ENCODE measurements around the gene ARHGEF16.

GRCh38 chr1:3465091-3465934, 10.8 kb downstream of the ARHGEF16 start:
- TF ChIP-seq CTCF (IDR thresholded peaks at IDR 0.05) (no peak), SIN3A (IDR thresholded peaks at IDR 0.05; ENCODE audit: borderline replicate concordance, insufficient read depth, low read depth, low read length) (no peak), POLR2AphosphoS5 (IDR thresholded peaks at IDR 0.05; ENCODE audit: low read depth, low read length) (no peak), TCF7L2 (IDR thresholded peaks at IDR 0.05; ENCODE audit: low read depth, low read length) (no peak)
